Thyroid gland (tissue), 4 donors: ENCODE results near the gene PLCH1.
"Not testable (repeated sequence)": the region's sequence is repeated elsewhere in the genome, so short reads cannot be mapped to it uniquely, and the experiment has no call there.

Experiments
- POLR2A ChIP-seq, 2 donors: fragments of 450-650 bp; IDR thresholded peaks; one replicate each; pipeline ENCODE4 v1.6.1; 2017; ENCODE audit warnings: antibody characterized with exemption in 2 of 2, mild to moderate bottlenecking in 2 of 2, moderate library complexity in 1 of 2
- TF ChIP-seq, protein P1 (sequence below), 6 experiments: fragments of 200-600 bp in 3 of 6; fragments of 450-650 bp in 3 of 6; sonication (generic) in 3 of 6; IDR thresholded peaks; one replicate each; pipeline ENCODE4 v1.5.1; 2016 to 2019; ENCODE audit warnings: antibody characterized with exemption in 6 of 6, mild to moderate bottlenecking in 2 of 6, inconsistent platforms in 1 of 6, moderate library complexity in 1 of 6

DNA sequence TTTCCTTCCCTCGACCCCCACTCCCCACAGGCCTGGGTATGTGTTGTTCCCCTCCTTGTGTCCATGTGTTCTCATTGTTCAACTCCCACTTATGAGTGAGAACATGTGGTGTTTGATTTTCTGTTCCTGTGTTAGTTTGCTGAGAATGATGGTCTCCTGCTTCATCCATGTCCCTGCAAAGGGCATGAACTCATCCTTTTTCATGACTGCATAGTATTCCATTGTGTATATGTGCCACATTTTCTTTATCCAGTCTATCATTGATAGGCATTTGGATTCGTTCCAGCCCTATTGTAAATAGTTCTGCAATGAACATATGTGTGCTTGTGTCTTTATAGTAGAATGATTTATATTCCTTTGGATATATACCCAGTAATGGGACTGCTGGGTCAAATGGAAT lies 350.0 kb downstream of the PLCH1 start:
- TF ChIP-seq, protein P1, sequence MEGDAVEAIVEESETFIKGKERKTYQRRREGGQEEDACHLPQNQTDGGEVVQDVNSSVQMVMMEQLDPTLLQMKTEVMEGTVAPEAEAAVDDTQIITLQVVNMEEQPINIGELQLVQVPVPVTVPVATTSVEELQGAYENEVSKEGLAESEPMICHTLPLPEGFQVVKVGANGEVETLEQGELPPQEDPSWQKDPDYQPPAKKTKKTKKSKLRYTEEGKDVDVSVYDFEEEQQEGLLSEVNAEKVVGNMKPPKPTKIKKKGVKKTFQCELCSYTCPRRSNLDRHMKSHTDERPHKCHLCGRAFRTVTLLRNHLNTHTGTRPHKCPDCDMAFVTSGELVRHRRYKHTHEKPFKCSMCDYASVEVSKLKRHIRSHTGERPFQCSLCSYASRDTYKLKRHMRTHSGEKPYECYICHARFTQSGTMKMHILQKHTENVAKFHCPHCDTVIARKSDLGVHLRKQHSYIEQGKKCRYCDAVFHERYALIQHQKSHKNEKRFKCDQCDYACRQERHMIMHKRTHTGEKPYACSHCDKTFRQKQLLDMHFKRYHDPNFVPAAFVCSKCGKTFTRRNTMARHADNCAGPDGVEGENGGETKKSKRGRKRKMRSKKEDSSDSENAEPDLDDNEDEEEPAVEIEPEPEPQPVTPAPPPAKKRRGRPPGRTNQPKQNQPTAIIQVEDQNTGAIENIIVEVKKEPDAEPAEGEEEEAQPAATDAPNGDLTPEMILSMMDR (IDR thresholded peaks at IDR 0.05), result not testable (repeated sequence)
- not testable (repeated sequence) for TF ChIP-seq POLR2A (IDR thresholded peaks at IDR 0.05)
